ENCODE data around the gene AK2.
"Not testable (repeated sequence)": the region's sequence is repeated elsewhere in the genome, so short reads cannot be mapped to it uniquely, and the experiment has no call there.

AK2 gene

GRCh38 chr1:33050221-33051076 is 13.8 kb upstream of the AK2 start:
- in situ Hi-C loops (cut with MboI; ENCODE audit: low sequenced_read_pairs, unreplicated experiment), result no loop called here
- no peak for DNase-seq (ENCODE audit: low spot score)

GRCh38 chr1:33049371-33049770 is 12.7 kb upstream of the AK2 start:
- in situ Hi-C loops (cut with MboI; ENCODE audit: low sequenced_read_pairs, unreplicated experiment), result no loop called here
- TF ChIP-seq, protein P1, sequence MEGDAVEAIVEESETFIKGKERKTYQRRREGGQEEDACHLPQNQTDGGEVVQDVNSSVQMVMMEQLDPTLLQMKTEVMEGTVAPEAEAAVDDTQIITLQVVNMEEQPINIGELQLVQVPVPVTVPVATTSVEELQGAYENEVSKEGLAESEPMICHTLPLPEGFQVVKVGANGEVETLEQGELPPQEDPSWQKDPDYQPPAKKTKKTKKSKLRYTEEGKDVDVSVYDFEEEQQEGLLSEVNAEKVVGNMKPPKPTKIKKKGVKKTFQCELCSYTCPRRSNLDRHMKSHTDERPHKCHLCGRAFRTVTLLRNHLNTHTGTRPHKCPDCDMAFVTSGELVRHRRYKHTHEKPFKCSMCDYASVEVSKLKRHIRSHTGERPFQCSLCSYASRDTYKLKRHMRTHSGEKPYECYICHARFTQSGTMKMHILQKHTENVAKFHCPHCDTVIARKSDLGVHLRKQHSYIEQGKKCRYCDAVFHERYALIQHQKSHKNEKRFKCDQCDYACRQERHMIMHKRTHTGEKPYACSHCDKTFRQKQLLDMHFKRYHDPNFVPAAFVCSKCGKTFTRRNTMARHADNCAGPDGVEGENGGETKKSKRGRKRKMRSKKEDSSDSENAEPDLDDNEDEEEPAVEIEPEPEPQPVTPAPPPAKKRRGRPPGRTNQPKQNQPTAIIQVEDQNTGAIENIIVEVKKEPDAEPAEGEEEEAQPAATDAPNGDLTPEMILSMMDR (IDR thresholded peaks at IDR 0.05; ENCODE audit: borderline replicate concordance, control extremely low read depth, extremely low read depth, insufficient read depth, missing control alignments), result no peak
- DNase-seq (ENCODE audit: low spot score), result no peak

More at GRCh38 chr1:33050221-33051076, 13.8 kb upstream of the AK2 start:
- TF ChIP-seq, protein P1 (IDR thresholded peaks at IDR 0.05; ENCODE audit: borderline replicate concordance, control extremely low read depth, extremely low read depth, insufficient read depth, missing control alignments), result no peak

- in situ Hi-C loops (cut with MboI; ENCODE audit: low sequenced_read_pairs, unreplicated experiment), result no loop called here
- TF ChIP-seq, protein P1 (IDR thresholded peaks at IDR 0.05; ENCODE audit: borderline replicate concordance, control extremely low read depth, extremely low read depth, insufficient read depth, missing control alignments), result no peak
- DNase-seq (ENCODE audit: low spot score), result no peak
These were observed 11.7 kb upstream of the AK2 start for GRCh38 chr1:33048426-33048825.

DNA sequence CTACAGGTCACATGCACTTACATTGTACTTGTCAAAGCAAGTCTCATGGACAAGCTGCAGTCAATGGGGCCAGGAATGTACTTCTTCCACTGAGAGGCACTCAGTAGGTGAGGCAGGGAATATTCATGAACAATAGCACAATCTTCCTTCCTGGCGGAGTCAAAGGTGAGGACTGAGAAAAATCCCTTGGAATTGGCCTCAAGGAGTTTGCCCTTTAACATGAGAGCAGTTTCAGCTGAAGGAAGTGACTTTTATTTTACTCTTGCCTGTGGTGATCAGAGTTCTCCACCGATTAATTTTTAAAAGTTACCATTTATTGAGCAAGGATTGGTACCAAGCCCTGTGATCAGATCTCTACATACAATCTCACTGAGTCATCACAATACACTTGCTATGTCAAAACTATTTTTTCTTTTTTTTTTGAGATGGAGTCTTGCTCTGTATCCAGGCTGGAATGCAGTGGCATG is 11.2 kb upstream of the AK2 start:
- no peak for DNase-seq (ENCODE audit: low spot score)
- TF ChIP-seq, protein P1 (IDR thresholded peaks at IDR 0.05; ENCODE audit: borderline replicate concordance, control extremely low read depth, extremely low read depth, insufficient read depth, missing control alignments), result no peak
- in situ Hi-C loops (cut with MboI; ENCODE audit: low sequenced_read_pairs, unreplicated experiment), result no loop called here

GRCh38 chr1:33047290-33047689 is 10.6 kb upstream of the AK2 start:
- TF ChIP-seq, protein P1 (IDR thresholded peaks at IDR 0.05; ENCODE audit: borderline replicate concordance, control extremely low read depth, extremely low read depth, insufficient read depth, missing control alignments), result no peak
- DNase-seq (ENCODE audit: low spot score), result no peak
- in situ Hi-C loops (cut with MboI; ENCODE audit: low sequenced_read_pairs, unreplicated experiment), result no loop called here

- in situ Hi-C loops (cut with MboI; ENCODE audit: low sequenced_read_pairs, unreplicated experiment); DNase-seq (ENCODE audit: low spot score): not testable (repeated sequence)
These were observed 9.6 kb upstream of the AK2 start for GRCh38 chr1:33046234-33046633.

- no peak for DNase-seq (ENCODE audit: low spot score)
- in situ Hi-C loops (cut with MboI; ENCODE audit: low sequenced_read_pairs, unreplicated experiment), result no loop called here
- TF ChIP-seq, protein P1 (IDR thresholded peaks at IDR 0.05; ENCODE audit: borderline replicate concordance, control extremely low read depth, extremely low read depth, insufficient read depth, missing control alignments), result no peak
These were observed 9.1 kb upstream of the AK2 start for GRCh38 chr1:33045814-33046213.
